ENCODE results near the gene STARD10.

DNA sequence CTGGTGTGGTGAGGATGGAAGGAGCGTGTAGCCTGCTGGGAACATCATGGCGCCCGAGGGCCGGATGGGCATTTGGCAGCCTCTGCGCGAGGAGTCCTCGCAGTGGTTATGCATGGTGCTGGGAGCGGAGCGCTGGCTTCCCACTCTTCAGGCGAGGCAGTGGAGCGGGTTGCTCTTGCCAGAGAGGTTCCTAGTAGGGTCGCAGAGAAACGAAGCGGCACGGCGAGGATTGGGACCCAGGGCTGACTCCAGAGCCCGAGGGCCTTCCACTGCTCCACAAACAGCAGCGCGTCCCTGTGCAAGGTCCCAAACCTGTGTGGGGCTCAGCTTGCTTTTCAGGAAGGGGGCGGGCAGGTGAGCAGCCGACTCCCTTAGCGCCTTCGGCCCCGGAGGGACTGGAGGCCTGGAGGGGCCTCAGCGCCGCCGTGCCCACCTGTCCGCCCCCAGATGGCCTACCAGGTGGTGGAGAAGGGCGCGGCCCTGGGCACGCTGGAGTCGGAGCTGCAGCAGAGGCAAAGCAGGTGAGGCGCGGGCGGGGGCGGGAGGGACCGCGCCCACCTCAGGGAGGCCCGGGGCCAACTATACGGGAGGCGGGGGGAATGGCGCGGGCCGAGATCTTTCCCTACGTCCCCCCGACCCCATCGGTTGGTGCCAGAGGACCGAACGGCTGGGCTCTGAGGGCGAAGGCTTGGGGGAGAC, 27.5 kb upstream of the STARD10 start:
- TF ChIP-seq, protein P1, sequence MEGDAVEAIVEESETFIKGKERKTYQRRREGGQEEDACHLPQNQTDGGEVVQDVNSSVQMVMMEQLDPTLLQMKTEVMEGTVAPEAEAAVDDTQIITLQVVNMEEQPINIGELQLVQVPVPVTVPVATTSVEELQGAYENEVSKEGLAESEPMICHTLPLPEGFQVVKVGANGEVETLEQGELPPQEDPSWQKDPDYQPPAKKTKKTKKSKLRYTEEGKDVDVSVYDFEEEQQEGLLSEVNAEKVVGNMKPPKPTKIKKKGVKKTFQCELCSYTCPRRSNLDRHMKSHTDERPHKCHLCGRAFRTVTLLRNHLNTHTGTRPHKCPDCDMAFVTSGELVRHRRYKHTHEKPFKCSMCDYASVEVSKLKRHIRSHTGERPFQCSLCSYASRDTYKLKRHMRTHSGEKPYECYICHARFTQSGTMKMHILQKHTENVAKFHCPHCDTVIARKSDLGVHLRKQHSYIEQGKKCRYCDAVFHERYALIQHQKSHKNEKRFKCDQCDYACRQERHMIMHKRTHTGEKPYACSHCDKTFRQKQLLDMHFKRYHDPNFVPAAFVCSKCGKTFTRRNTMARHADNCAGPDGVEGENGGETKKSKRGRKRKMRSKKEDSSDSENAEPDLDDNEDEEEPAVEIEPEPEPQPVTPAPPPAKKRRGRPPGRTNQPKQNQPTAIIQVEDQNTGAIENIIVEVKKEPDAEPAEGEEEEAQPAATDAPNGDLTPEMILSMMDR (conservative IDR thresholded peaks at IDR 0.05; ENCODE audit: low read length) = no peak
- TF ChIP-seq EZH2phosphoT487 (IDR thresholded peaks at IDR 0.05; ENCODE audit: borderline replicate concordance, low read depth, low read length) = no peak

Data from OCI-LY7 (cell line).